CD14-positive monocyte (primary cell): ENCODE data around the gene SMCO3. TPM values are rescaled to one million over a fixed set of nuclear protein-coding genes. Genes with fewer than 3 reads are reported as not detected.

Source experiments
- DNase-seq, 3 donors: peaks; one replicate each; pipeline ENCODE4 v3.0.0-alpha.2; 2011 to 2022
- H2AFZ ChIP-seq: 2 replicates; pipeline ENCODE4 v1.6.0; 2012; ENCODE audit warnings: mild to moderate bottlenecking, low read depth, low read length, inconsistent platforms; ENCODE audit not compliant: insufficient read depth, poor library complexity, severe bottlenecking
- H3K27ac ChIP-seq, 2 donors: 1 replicate in 1 of 2; 2 replicates in 1 of 2; pipeline ENCODE4 v1.5.1; 2012 to 2013; ENCODE audit warnings: low read length in 2 of 2, control low read depth in 1 of 2, inconsistent platforms in 1 of 2, low read depth in 1 of 2, mild to moderate bottlenecking in 1 of 2
- H3K27me3 ChIP-seq, 2 donors: one replicate each; pipeline versions ENCODE4 v1.6.0 to v1.6.1; 2011 to 2013; ENCODE audit warnings: low read length in 2 of 2; ENCODE audit not compliant: control insufficient read depth in 2 of 2, insufficient read depth in 2 of 2
- H3K36me3 ChIP-seq, 2 donors: replicated peaks in 1 of 2; 1 replicate in 1 of 2; 2 replicates in 1 of 2; pipeline versions ENCODE4 v1.5.1 to v1.6.1; 2012 to 2013; ENCODE audit warnings: low read length in 2 of 2, control low read depth in 1 of 2, inconsistent platforms in 1 of 2, mild to moderate bottlenecking in 1 of 2; ENCODE audit not compliant: insufficient read depth in 2 of 2, control insufficient read depth in 1 of 2
- H3K4me1 ChIP-seq, 2 donors: 1 replicate in 1 of 2; 2 replicates in 1 of 2; pipeline versions ENCODE4 v1.5.1 to v1.6.1; 2012 to 2013; ENCODE audit warnings: low read length in 2 of 2, control low read depth in 1 of 2, inconsistent platforms in 1 of 2, mild to moderate bottlenecking in 1 of 2, moderate library complexity in 1 of 2; ENCODE audit not compliant: insufficient read depth in 2 of 2, control insufficient read depth in 1 of 2
- H3K4me2 ChIP-seq: replicated peaks from 2 replicates; pipeline ENCODE3; 2012; ENCODE audit warnings: low read length, moderate library complexity, mild to moderate bottlenecking; ENCODE audit not compliant: poor library complexity, severe bottlenecking; ENCODE audit errors: extremely low read depth
- H3K4me3 ChIP-seq, 3 experiments: fragments of 200-600 bp in 1 of 3; sonication (generic) in 1 of 3; replicated peaks in 1 of 3; 1 replicate in 2 of 3; 2 replicates in 1 of 3; pipeline ENCODE4 v1.5.1; 2011 to 2013; ENCODE audit warnings: low read length in 3 of 3, mild to moderate bottlenecking in 3 of 3, control low read depth in 2 of 3, low read depth in 2 of 3, inconsistent platforms in 1 of 3, moderate library complexity in 1 of 3
- H3K79me2 ChIP-seq: 2 replicates; pipeline ENCODE4 v1.6.0; 2012; ENCODE audit warnings: mild to moderate bottlenecking, control low read depth, inconsistent platforms, low read length, moderate library complexity; ENCODE audit not compliant: insufficient read depth
- H3K9ac ChIP-seq: 2 replicates; pipeline ENCODE4 v1.6.0; 2017; ENCODE audit warnings: low read length, mild to moderate bottlenecking; ENCODE audit not compliant: insufficient read depth, poor library complexity, severe bottlenecking
- H3K9me3 ChIP-seq, 2 donors: replicated peaks in 1 of 2; 1 replicate in 1 of 2; 2 replicates in 1 of 2; pipeline versions ENCODE4 v1.5.1 to v1.6.1; 2012 to 2013; ENCODE audit warnings: low read length in 2 of 2, control low read depth in 1 of 2; ENCODE audit not compliant: control insufficient read depth in 1 of 2, insufficient read depth in 1 of 2
- H4K20me1 ChIP-seq: 2 replicates; pipeline ENCODE4 v1.6.0; 2012; ENCODE audit warnings: mild to moderate bottlenecking, low read length, control low read depth, moderate library complexity; ENCODE audit not compliant: insufficient read depth
- H3K27ac Mint-ChIP-seq, 7 donors: one replicate each; pipeline ENCODE4 v1.8.0; 2020; ENCODE audit warnings: mild to moderate bottlenecking in 7 of 7, mixed read lengths in 7 of 7, moderate library complexity in 6 of 7, inconsistent platforms in 2 of 7
- H3K27me3 Mint-ChIP-seq, 3 donors: one replicate each; pipeline ENCODE4 v1.8.0; 2021 to 2022; ENCODE audit warnings: low read depth in 3 of 3, mild to moderate bottlenecking in 3 of 3, mixed read lengths in 3 of 3, moderate library complexity in 3 of 3, inconsistent platforms in 1 of 3
- H3K36me3 Mint-ChIP-seq, 2 donors: one replicate each; pipeline ENCODE4 v1.8.0; 2020; ENCODE audit warnings: mixed read lengths in 2 of 2, inconsistent platforms in 1 of 2, mild to moderate bottlenecking in 1 of 2
- H3K4me1 Mint-ChIP-seq: one replicate; pipeline ENCODE4 v1.8.0; 2020; ENCODE audit warnings: mild to moderate bottlenecking, mixed read lengths
- H3K4me3 Mint-ChIP-seq, 2 donors: one replicate each; pipeline ENCODE4 v1.8.0; 2020; ENCODE audit warnings: mild to moderate bottlenecking in 2 of 2, mixed read lengths in 2 of 2, moderate library complexity in 1 of 2
- H3K9me3 Mint-ChIP-seq, 7 donors: one replicate each; pipeline ENCODE4 v1.8.0; 2020 to 2022; ENCODE audit warnings: mixed read lengths in 7 of 7, mild to moderate bottlenecking in 6 of 7, moderate library complexity in 6 of 7, inconsistent platforms in 2 of 7
- WGBS: methylation state at CpG from one replicate; pipeline ENCODE4 v1.1.5; 2013; ENCODE audit warnings: missing lambda C conversion rate; ENCODE audit not compliant: insufficient coverage; 5-methylcytosine and 5-hydroxymethylcytosine counted together
- intact Hi-C, 2 donors: fragments of 100-400 bp; cut with micrococcal nuclease; formaldehyde crosslinking; loops; one replicate each; pipeline versions ENCODE4 v1.15.0 to v1.15.1; 2023
- polyA plus RNA-seq, 3 donors: library from polyadenylated mRNA; depleted of rRNA in 1 of 3; unstranded in 2 of 3; stranded (reverse) in 1 of 3; fragments of 300-500 nt in 2 of 3; fragments of >200 nt in 1 of 3; fragmentation: Illumina TruSeq in 2 of 3; gene quantifications; 1 replicate in 2 of 3; 2 replicates in 1 of 3; pipeline ENCODE4 v1.2.3, GENCODE V29; 2012 to 2021
- TF ChIP-seq, protein P1 (sequence below): fragments of 200-600 bp; IDR thresholded peaks from one replicate; pipeline ENCODE4 v1.8.0; 2022; ENCODE audit warnings: antibody characterized with exemption, mild to moderate bottlenecking

SMCO3 gene
- polyA plus RNA-seq, 3 donors, result 0.11 TPM; not detected in 2

- no peaks in the 10 kb centered on the region for H4K20me1 ChIP-seq
- Mint-ChIP-seq H3K9me3 (peaks cover 0 to 2% (median 0%) of the 10 kb centered on the region in 7 donors), H3K4me1 (peaks cover 30% of the 10 kb centered on the region), H3K27me3 (no peaks in the 10 kb centered on the region), H3K4me3 (no peak overlapping the region), H3K27ac (no peak overlapping the region), H3K36me3 (peaks cover 5 to 15% of the 10 kb centered on the region in 2 donors)
- no peak overlapping the region for H3K4me2 ChIP-seq
- DNase-seq, result no peak
- 100% methylated on average over 1 of the region's 3 CpGs for WGBS
- intact Hi-C loops, result no loop called here
- no peak overlapping the region for H3K27ac ChIP-seq
- H3K36me3 ChIP-seq, result peaks cover 0 to 10% of the 10 kb centered on the region in 2 donors
- peaks cover 16 to 24% of the 10 kb centered on the region in 2 donors for H3K4me1 ChIP-seq
- TF ChIP-seq, protein P1, sequence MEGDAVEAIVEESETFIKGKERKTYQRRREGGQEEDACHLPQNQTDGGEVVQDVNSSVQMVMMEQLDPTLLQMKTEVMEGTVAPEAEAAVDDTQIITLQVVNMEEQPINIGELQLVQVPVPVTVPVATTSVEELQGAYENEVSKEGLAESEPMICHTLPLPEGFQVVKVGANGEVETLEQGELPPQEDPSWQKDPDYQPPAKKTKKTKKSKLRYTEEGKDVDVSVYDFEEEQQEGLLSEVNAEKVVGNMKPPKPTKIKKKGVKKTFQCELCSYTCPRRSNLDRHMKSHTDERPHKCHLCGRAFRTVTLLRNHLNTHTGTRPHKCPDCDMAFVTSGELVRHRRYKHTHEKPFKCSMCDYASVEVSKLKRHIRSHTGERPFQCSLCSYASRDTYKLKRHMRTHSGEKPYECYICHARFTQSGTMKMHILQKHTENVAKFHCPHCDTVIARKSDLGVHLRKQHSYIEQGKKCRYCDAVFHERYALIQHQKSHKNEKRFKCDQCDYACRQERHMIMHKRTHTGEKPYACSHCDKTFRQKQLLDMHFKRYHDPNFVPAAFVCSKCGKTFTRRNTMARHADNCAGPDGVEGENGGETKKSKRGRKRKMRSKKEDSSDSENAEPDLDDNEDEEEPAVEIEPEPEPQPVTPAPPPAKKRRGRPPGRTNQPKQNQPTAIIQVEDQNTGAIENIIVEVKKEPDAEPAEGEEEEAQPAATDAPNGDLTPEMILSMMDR, result no peak
- H3K9me3 ChIP-seq, result no peaks in the 10 kb centered on the region
- peak overlapping the region in 1 of 3 experiments; percentile 26 for H3K4me3 ChIP-seq
- H3K9ac ChIP-seq, result no peak overlapping the region
- H3K79me2 ChIP-seq, result peaks cover 12% of the 10 kb centered on the region
- H3K27me3 ChIP-seq, result no peaks in the 10 kb centered on the region
- peak overlapping the region; percentile 63 for H2AFZ ChIP-seq
Observed at GRCh38 chr12:14780859-14781258, 33.1 kb downstream of the SMCO3 start.

DNA sequence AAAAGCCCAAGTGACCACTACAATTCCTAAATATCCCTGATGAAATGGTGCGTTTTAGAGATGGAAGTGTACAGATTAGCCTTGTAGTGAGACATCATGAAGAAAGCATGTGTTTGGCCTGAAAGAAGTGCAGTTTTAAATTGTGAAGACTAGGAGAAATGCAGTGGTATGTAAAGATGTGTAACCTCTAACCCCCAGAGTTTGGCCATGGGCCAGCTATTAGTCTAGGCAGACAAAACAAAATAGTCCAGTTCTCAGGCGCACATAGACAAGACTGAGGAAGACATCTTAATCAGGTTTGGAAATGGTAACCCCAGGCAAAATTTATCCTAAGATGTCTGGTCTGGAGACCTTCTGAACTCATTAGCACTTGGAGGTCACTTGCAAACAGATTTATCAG lies 34.1 kb downstream of the SMCO3 start:
- H3K27ac Mint-ChIP-seq, result no peak overlapping the region
- no peak overlapping the region for H3K27ac ChIP-seq
- H3K4me3 Mint-ChIP-seq, result no peak overlapping the region
- H3K9ac ChIP-seq, result no peak overlapping the region
- H4K20me1 ChIP-seq, result no peaks in the 10 kb centered on the region
- H3K79me2 ChIP-seq, result peaks cover 22% of the 10 kb centered on the region
- peak overlapping the region; percentile 63 for H2AFZ ChIP-seq
- no peak for DNase-seq
- H3K27me3 Mint-ChIP-seq, result no peaks in the 10 kb centered on the region
- no peak overlapping the region for H3K4me2 ChIP-seq
- H3K4me3 ChIP-seq, result no peak overlapping the region
- H3K9me3 ChIP-seq, result no peaks in the 10 kb centered on the region
- H3K36me3 ChIP-seq, result no peaks in the 10 kb centered on the region
- H3K9me3 Mint-ChIP-seq, result peaks cover 0 to 2% (median 0%) of the 10 kb centered on the region in 7 donors
- H3K4me1 ChIP-seq, result peaks cover 21 to 34% of the 10 kb centered on the region in 2 donors
- TF ChIP-seq, protein P1, result no peak
- no peaks in the 10 kb centered on the region for H3K27me3 ChIP-seq
- H3K36me3 Mint-ChIP-seq, result peaks cover 5 to 6% of the 10 kb centered on the region in 2 donors
- intact Hi-C loops, result no loop called here
- 92% methylated on average over 2 of the region's 2 CpGs for WGBS
- H3K4me1 Mint-ChIP-seq, result peaks cover 35% of the 10 kb centered on the region
